NCI-H524 treated with DMSO at 0.1 percent for 48 hours (cell line): Measurements from ENCODE around the gene PLEKHG1.
A peak's percentile ranks its signal among the peaks of the same experiment; 100 is the strongest.

ENCODE experiments used
- DNase-seq: peaks from one replicate; lab custom pipeline; 2025; lab: John Stamatoyannopoulos, UW

The PLEKHG1 gene

DNA sequence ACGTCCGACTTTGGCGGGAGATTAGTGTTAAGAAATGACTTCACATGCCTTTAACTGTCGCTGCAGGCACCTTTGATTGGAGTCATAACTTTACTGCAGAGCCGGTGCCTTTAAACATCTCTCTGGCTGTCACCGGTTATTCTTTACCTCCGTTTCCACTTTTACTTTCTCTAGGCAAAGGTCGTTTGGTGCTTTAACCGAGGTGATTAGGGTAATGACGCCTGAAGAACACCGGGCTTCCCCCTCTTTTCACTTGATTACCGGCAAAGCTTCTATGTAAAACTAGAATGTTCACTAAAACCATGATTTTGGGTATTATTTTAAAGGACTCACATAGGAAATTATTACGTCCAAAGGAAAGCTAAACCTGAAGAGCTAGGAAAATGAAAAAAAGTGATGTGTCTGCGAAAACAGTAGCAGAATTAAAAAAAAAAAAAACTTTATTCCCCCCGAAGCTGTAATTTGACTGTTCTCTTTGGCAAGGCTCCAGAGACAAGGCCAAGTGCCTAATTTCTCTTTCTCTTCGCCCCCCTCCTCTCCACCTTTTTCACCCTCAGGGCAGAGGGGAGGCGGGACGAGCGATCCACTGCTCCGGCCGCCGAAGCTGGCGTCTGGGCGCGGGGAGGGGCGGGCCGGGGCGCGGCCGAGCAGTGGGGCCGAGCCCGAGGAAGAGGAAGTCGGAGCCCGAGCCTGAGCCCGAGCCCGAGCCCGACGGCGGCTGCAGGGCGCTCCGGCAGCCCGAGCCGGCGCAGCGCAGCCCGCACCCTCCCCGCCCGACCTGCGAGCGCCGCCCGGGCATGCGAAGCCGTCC, at the start of gene PLEKHG1:
Gene PLEKHG1, plus strand, starts transcription at position 687 of the 811 bp plus-strand sequence. CDS start 133,797 bp downstream, outside the sequence.
- DNase-seq: no peak

DNA sequence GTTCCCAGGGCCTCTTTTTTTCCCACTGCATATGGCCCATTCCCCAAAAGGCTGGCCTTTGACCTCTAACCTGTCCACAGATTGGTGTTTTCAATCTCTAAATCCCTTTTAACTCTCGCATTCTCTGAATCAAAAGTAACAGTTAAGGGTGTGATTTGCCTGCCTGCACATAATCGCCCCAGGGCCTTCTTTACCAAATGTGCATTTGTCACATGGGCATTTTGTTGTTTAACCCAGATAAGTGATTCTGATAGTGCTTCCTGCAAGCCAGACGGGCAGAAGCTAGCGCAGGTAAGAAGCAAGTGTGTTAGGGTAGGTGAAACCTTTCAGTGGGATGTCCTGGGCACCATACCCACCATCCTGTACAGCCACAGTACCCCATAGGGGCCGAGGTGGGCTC, 49.4 kb upstream of the PLEKHG1 start:
- DNase-seq: no peak

DNA sequence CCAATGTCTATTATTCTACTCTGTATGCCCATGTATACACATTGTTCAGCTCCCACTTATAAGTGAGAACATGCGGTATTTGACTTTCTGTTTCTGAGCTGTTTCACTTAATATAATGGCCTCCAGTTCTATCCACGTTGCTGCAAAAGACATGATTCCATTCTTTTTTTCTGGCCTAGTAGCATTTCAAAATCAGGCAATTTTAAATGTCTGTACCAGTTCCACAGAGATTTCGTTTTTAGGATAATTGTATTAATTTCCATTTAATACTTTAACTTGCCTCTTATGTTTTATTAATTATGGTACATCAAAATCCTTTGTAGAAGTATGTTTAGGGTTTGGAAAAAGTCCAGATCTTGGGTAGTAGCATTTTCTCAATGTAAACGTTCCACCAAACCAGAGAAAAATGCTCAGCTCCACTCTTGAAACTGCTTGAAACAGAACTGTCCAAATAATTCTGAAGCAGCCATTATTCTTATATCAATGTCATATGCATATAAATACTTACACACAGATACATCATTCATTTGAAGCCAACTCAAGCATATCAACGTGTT, 42.6 kb upstream of the PLEKHG1 start:
- no peak for DNase-seq

DNA sequence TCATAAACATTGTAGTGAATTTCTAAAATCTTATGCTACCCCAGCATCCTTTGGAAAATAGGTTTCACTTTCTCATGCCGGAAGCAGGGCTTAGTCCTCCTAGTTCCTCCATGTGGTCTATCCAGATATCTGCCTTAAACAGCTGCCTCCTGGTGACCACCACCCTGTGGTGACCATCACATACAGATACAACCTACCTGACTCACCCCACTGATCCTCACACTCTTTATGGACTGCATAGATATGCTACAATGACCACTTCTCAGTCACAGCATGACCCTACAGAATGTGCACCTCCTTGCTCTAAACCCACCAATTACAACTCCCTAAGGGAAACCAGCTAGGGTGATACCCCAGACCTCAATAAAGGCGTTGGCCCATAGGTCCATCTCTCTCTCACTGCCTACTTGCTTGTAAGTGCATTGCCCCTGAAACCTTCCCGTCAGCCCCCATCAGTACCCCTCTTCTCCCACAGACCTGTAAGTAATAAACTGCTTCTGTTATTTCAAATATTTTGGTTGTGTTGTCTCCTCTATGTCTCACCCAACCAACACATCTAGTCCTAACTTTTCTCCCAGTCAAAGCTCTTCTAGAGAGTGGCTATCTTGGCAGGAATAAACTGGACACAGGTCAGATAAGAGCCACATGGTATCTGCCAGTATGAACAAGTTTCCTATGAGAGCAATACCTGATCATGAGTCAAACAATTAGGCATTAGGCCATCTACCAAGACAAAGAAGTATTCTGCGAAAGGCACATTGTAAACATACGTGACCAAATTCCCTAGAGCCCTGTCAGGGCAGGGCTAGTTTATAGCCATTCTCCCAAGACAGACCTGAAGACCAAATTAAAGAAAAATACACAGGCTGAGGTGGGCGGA, 39.4 kb upstream of the PLEKHG1 start:
- DNase-seq: no peak

DNA sequence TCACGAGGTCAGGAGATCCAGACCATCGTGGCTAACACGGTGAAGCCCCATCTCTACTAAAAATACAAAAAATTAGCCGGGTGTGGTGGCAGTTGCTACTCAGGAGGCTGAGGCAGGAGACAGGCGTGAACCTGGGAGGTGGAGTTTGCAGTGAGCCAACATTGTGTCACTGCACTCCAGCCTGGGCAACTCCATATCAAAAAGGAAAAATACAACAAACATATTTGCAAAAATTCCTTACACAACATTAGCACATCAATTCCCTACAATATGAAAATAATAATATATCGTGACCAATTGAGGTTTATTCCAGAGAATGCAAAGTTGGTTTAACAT, 38.8 kb upstream of the PLEKHG1 start:
- DNase-seq: no peak

DNA sequence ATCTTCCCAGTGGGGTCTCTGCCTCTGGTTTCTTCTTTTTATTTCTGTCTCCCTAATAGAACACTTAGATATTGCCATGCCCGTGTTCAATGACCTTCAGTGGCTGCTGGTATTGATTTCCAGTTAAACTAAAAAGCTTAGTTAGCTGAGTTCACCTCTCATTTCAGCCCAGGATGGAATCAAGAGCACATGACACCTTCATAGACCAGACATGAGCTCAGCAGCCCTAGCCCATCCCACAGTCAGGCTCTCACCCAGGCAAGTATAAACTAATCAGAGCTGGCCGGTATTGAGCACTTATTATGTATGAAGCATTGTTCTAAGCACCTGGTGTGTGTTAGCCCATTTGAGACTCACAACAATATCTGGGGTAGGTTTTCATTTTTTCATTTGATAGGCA, 33.7 kb upstream of the PLEKHG1 start:
- DNase-seq: no peak

DNA sequence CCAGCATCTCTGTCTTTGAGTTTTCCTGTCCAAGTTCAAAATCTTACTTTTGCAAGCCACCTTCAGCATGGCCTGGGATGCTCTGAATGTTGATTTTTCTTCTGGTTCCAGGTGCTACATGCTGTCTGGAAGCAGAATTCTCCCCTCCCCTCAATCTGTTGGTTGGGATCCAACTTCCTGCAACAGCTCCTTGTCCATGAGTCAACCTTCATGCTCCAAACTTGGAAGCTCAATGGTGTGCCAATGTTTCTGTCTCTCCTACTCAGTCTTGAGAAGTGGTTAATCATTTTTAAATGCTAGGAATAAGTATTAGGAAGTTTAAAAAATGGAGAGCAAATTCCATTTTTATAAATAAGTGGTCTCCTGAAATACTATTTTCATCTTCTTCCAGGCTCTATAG, 33.2 kb upstream of the PLEKHG1 start:
- DNase-seq: no peak

DNA sequence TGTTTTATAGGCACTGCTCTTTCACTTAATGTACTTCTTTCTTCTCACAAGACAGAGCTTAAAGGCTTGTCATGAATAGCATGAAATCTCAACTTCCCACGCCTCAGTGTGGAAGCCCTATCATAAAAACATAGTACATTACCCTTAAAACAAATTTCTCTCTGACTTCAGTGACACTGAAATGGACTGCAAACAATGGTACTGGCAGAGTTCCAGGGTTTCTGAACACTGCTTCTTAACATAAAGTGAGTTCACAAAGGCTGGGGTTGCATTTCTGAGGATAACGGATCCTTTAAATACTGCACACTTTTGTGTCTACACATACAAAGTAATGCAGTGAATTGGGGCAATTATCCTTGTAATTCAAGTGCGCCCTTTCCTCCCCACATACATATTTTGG, 32.3 kb upstream of the PLEKHG1 start:
- no peak for DNase-seq

DNA sequence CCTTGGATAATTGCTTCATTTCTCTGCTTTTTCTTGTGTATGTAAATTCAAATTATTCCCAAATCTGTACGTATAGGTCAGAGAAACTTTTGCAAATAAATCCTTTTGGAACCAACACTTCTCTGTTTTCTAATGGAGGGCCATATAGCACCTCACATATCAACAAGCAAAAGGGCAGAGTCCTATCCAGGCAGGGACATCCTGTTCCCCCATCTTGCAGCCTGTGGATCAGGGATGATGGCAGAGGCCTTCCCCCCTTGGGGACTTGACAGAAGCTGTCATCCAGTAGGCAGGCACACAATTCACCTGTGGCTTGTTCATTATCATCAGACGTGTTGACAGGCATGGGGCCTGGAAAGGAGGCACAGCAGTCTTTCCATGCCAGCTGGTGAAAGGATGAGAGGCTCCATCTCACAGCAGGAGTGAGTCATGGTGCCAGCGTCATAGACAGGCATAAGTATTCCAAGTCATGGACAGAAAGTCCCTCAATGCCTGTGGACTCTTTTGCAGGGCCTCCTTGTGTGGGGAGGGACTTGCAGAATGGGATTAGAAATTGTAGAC, 31.8 kb upstream of the PLEKHG1 start:
- DNase-seq: peak; percentile 33

DNA sequence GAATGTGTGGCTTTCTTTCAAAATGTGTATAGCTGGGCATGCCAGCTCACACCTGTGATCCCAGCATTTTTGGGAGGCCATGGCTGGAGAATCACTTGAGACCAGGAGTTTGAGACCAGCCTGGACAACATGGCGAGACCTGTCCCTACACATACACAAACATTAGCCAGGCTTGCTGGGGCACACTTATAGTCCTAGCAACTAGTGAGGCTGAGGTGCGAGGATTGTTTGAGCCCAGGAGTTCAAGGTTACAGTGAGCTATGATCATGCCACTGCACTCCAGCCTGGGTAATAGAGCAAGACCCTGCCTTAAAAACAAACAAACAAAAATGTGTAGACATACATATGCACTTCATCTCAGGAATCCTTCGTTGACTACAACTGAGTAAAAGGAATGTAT, 31.1 kb upstream of the PLEKHG1 start:
- DNase-seq: no peak

DNA sequence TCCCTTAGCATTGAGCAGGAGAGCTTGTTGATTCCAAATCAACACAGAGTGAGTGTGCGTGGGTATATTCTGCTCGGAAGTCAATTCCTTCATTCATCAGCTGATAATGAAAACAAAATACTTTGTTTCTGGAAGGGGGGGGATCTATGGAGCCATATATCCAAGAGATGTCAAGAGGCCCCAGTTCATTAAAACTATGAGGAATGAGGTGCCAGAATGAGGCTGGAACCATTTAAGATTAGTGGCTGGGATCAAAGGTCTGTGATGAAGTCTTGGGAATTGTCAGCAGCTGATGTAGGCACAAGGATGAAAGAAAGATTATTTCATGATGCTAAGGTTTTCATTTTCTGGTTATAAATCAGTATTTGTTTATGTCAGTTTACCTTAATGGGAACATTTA, 30.5 kb upstream of the PLEKHG1 start:
- DNase-seq: no peak

DNA sequence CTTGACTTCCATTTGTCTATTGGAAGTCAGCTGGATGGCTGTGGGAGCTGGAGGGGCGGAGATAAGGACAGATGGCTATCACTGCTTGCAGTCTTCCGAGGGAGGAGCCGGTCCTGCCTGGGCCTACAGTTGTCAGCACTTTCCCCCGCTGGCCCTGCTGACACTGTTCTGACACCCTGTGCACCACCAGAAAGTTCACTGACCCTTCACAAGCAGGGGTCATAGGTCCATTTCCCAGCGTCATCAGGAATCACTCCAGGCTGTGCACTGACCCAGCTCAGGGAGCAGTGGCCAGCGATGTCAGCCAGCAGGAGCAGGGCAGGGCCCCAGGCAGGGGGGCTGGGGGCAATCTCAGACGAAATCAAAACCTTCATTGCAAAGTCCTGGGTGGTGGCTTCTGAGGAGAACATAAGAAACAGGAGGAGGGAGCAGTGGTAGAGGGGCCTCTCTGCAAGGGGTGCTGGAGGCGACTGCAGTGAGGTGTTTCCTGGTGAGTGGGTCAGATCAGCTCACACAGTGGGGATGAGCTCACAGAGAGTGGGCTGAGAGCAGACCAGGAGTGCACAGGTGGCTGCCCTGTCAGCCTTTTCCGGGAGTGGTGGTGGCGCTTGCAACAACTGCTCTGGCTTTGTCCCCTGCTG, 26.5 kb upstream of the PLEKHG1 start:
- DNase-seq: peak; percentile 52

DNA sequence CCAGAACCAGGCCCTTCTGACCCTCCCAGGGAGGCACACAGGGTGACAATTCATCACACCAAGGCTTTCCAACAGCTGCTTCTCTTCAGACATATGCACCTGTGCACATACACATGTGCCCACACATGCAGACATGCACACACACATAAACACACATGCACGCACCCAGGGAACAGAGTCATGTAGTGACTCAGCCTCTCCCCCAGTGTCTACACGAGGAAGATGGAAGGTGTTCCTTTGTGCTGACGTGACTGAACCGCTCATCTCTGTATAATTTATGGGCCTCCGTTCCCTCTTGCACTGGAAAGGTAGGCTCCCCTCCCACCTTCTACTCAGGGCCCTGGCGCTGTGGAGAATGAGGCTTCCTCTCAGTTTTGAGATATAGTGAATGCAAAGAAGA, 23.8 kb upstream of the PLEKHG1 start:
- no peak for DNase-seq

DNA sequence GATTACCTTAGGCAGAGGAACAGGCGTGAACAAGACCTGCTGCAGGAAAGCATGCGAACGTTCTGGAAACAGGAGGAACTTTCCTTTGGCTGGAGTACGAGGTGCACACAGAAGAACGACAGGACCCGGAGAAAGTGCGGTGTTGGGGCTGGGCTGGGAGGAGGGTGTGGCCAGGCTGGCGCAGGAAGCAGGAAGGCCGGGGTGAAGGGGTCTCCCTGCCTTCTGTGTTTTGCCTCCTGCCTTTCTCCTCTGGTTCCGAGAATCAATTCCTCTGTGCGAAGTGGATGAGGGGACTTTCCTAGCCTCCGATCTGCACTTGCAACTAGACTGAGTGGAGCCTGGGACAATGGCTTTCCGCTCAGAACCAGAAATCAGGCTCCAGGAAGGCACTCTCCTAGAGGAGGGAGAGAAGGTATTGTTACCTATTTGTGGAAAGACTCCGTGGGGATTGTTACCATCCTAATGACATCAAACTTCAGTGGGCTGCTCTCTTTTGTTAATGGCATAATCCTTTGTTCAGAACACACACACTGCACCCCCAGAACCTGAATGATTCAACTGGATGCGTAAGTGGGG, 22.9 kb upstream of the PLEKHG1 start:
- DNase-seq: no peak

DNA sequence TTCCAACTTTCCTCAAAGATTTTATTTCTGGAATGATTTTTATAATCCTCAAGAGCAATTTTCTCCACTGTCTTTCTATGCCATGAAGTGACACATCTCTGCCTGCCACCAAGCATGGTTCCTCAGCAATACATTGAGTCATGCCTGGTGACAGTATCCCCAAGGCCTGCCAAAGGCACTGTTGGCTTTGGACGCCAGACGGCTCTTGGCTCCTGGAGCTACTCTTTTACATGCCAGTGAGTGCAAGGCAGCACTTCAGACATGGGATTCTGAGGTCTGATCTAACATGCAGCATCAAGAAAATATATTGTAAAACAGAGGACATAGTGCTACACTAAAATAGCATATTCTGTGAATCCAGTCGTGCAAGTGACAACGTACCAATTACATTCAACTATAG, 20.1 kb upstream of the PLEKHG1 start:
- no peak for DNase-seq

DNA sequence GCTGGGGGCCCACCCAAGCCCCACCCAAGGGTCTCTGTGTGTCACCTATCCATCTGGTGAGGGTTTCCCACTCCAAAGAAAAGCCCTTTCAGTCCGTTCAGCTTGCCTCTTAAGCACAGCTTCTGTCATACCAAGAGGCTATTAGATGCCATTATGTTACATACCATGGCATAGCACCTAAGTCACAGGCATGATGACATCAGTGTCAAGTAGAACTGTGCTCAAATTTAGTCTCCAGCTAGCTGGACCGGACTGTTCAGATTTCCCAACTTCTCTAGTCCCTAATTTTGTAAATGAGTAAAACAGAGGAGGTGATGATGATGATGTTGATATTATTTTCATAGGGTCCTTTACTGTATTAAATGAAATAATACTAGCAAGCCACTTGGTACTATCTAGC, 19.2 kb upstream of the PLEKHG1 start:
- no peak for DNase-seq

DNA sequence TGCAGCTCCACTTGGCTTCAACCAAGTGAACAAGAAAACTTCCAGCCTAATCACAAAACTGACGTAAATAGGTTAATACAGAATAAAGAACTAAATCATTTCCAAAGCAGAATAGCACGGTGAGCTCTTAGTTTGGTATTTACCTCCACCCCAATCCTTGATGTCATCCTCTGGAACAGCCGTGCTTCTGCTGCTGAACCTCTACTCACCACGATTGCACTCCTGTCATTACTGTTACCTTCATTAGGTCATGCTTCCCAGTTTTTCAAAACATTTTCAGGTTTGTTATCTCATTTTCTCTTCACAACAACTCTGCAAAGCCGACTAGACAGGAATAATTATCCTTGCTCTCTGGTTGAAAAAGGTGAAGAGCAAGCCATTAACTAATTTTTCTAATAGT, 15.6 kb upstream of the PLEKHG1 start:
- DNase-seq: no peak

DNA sequence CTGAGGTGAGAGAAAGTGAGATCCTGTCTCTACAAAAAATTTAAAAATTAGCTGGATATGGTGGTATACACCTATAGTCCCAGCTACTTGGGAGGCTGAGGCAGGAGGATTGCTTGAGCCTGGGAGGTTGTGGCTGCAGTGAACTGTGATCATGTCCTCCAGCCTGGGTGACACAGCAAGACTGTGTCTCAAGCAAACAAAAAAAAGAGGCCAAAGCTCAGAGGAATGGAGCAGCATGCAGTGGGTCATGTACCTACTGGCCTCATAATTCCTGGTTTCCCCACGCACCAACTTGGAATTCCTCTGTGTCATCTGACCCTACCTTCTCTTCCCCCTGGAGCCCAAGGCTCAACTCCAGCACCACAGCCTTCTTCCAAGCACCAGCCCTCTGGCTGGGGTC, 15.1 kb upstream of the PLEKHG1 start:
- DNase-seq: no peak

DNA sequence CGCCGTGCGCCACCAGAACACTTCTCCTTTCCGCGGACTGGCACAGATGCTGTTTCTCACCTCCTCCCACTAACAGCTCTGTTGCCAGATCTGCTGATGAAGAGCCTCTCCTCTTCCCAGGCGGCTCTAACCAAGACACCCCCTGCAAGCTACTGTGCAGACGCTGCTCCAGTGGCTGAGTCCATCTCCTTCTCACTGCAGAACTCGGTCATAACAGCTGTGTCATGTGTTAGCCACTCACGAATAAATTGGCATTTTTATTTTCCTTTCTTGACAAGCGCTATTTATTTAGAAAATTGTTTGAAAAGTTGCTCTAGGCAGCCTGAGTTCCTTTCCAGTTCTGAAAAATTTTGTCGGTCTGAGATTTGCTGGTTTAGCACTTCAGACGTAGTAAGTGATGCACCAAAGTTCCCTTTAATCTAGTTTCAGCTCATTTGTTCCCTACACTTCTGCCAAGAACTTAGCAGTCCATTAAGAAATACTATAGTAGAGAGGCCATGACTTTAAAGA, 12.8 kb upstream of the PLEKHG1 start:
- no peak for DNase-seq

DNA sequence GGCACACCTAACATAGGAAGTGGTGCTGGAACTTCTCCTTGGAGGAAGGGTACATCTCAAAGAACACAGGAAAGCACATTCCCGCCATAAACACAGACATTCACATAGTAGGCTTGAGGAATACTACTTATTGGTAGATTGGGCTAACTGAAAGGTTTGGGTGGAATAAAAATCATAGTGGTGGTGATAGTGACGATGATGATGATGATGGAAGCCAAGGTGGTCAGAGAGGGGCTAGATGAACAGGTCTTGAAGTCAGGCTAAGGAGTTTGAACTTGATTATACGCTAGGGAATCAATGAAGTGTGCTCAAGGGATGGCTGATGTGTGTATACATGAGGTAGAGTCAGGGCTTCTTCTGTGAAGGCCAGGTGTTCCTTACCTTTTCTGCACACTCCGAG, 12.0 kb upstream of the PLEKHG1 start:
- DNase-seq: no peak

DNA sequence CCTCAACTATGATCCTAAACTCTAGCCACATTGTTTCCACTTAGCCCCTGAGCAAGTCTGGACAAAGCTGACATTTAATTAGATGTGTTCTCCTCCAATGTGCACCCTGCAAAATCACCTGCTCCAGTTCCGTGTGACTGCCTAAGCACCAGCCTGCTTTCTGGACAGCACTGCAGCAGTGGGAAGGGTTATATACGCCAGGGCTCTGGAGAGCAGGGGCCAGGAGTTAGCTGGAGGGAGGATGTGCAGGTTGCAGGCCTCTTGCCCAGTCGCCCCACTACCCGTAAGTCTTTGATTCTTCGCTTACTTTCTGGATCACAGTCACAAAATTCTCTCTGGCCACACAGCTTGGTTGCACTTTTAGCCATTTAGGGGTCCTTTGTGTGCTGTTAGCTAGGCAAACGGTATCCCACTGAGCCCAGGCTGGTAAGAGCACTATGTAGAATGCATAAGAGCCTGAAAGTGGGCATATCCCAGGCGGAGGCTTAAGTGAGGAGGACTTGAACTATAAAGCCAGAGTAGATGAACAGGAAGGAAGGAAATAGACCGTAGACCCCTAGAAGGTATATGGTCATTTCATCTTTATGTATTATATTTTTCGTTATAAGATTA, 10.7 kb upstream of the PLEKHG1 start:
- no peak for DNase-seq
